Stomach (tissue), 9 donors: ENCODE data around the gene DKK2. TPM values are rescaled to one million over a fixed set of nuclear protein-coding genes. Genes with fewer than 3 reads are reported as not detected.
A peak's percentile ranks its signal among the peaks of the same experiment; 100 is the strongest.

Experiments
- DNase-seq, 2 donors: peaks; one replicate each; pipeline versions ENCODE4 v3.0.0 to v3.0.0-alpha.2; 2013 to 2019
- H3K27ac ChIP-seq, 5 donors: fragments of 200-600 bp in 4 of 5; sonication (generic) in 4 of 5; one replicate each; pipeline ENCODE4 v1.5.1; 2013 to 2019; ENCODE audit warnings: mild to moderate bottlenecking in 1 of 5, moderate library complexity in 1 of 5
- H3K27me3 ChIP-seq, 3 donors: fragments of 200-600 bp; sonication (generic); one replicate each; pipeline ENCODE4 v1.5.1; 2017 to 2019; ENCODE audit warnings: mixed run types in 1 of 3
- H3K36me3 ChIP-seq, 4 donors: fragments of 200-600 bp; sonication (generic); 1 replicate in 3 of 4; 2 replicates in 1 of 4; pipeline ENCODE4 v1.5.1; 2016 to 2019
- H3K4me1 ChIP-seq, 4 donors: fragments of 200-600 bp; sonication (generic); one replicate each; pipeline ENCODE4 v1.5.1; 2016 to 2019
- H3K4me3 ChIP-seq, 4 donors: fragments of 200-600 bp; sonication (generic) in 3 of 4; one replicate each; pipeline ENCODE4 v1.5.1; 2016 to 2019; ENCODE audit warnings: mild to moderate bottlenecking in 1 of 4
- H3K9me3 ChIP-seq, 4 donors: fragments of 200-600 bp; sonication (generic); one replicate each; pipeline ENCODE4 v1.5.1; 2016 to 2019
- EP300 ChIP-seq: sonication (generic); formaldehyde crosslinking; IDR thresholded peaks from one replicate; pipeline ENCODE4 v1.6.1; 2017; ENCODE audit warnings: antibody characterized with exemption
- POLR2A ChIP-seq, 4 donors: fragments of 450-650 bp; IDR thresholded peaks; one replicate each; pipeline ENCODE4 v1.6.1; 2016; ENCODE audit warnings: antibody characterized with exemption in 4 of 4, control low read depth in 2 of 4, mild to moderate bottlenecking in 1 of 4, moderate library complexity in 1 of 4
- POLR2AphosphoS5 ChIP-seq, 3 donors: sonication (generic); formaldehyde crosslinking; IDR thresholded peaks; one replicate each; pipeline ENCODE4 v1.6.1; 2016; ENCODE audit warnings: antibody characterized with exemption in 3 of 3
- WGBS, 5 donors: extraction: QIAGEN DNeasy Blood & Tissue Kit in 3 of 5; methylation state at CpG; one replicate each; pipeline versions ENCODE4 v1.1.5 to v1.1.7; 2013 to 2018; 5-methylcytosine and 5-hydroxymethylcytosine counted together
- intact Hi-C: fragments of 100-400 bp; cut with DNase I; formaldehyde crosslinking; loops from one replicate; pipeline ENCODE4 v1.15.1; 2023; ENCODE audit warnings: low total_unique reads
- polyA plus RNA-seq, 3 donors: library from polyadenylated mRNA; stranded (reverse); fragments of 200-250 nt; gene quantifications; one replicate each; pipeline ENCODE4 v1.2.3, GENCODE V29; 2013
- total RNA-seq, 5 donors: library from RNA; depleted of rRNA; stranded (reverse); fragments of >200 nt; gene quantifications; one replicate each; pipeline versions ENCODE4 v1.1.0 to v1.2.3, GENCODE V29; 2014 to 2016
- TF ChIP-seq, protein P1 (sequence below), 7 experiments: fragments of 450-650 bp in 4 of 7; fragments of 200-600 bp in 3 of 7; sonication (generic) in 3 of 7; IDR thresholded peaks; one replicate each; pipeline ENCODE4 v1.5.1; 2016 to 2019; ENCODE audit warnings: antibody characterized with exemption in 7 of 7, control low read depth in 2 of 7, mild to moderate bottlenecking in 1 of 7
- donor health status: healthy with polysubstance abuse.
- donor health status: Bipolar disorder and iron deficiency.
- donor health status: healthy.

DKK2 gene
- total and polyA plus RNA-seq, 8 donors: 0.05 to 2.6 (median 0.58) TPM; not detected in 5

DNA sequence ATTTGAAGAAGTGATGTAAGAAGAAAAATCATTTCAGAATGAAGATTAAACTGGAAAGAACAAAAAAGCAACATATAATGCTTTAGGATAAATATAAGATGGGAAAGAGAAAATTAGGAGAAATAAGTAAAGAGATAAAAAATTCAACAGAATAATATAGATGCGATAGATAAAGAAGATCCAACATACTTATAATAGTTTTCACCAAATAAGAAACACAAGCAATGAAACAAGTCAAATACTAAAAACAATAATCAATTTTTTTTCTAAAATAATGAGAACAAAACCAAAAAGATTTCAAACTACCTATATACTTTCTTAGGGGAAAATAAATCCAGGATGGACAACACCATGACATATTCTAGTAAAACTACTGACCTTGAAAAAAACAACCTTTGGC, 10.1 kb upstream of the DKK2 start:
- intact Hi-C loops: no loop called here
- Histone ChIP-seq H3K27ac (no peak overlapping the region), H3K36me3 (no peaks in the 10 kb centered on the region), H3K27me3 (no peaks in the 10 kb centered on the region), H3K9me3 (peaks cover 0 to 18% (median 11%) of the 10 kb centered on the region in 4 donors), H3K4me1 (no peaks in the 10 kb centered on the region), H3K4me3 (no peak overlapping the region)
- DNase-seq: no peak
- WGBS, 5 donors: 88 to 100% (median 98%) methylated on average over 1 of the region's 1 CpG
- TF ChIP-seq, protein P1, sequence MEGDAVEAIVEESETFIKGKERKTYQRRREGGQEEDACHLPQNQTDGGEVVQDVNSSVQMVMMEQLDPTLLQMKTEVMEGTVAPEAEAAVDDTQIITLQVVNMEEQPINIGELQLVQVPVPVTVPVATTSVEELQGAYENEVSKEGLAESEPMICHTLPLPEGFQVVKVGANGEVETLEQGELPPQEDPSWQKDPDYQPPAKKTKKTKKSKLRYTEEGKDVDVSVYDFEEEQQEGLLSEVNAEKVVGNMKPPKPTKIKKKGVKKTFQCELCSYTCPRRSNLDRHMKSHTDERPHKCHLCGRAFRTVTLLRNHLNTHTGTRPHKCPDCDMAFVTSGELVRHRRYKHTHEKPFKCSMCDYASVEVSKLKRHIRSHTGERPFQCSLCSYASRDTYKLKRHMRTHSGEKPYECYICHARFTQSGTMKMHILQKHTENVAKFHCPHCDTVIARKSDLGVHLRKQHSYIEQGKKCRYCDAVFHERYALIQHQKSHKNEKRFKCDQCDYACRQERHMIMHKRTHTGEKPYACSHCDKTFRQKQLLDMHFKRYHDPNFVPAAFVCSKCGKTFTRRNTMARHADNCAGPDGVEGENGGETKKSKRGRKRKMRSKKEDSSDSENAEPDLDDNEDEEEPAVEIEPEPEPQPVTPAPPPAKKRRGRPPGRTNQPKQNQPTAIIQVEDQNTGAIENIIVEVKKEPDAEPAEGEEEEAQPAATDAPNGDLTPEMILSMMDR (IDR thresholded peaks at IDR 0.05): no peak
- TF ChIP-seq POLR2A (IDR thresholded peaks at IDR 0.05) (no peak), POLR2AphosphoS5 (IDR thresholded peaks at IDR 0.05) (no peak), EP300 (no peak)

DNA sequence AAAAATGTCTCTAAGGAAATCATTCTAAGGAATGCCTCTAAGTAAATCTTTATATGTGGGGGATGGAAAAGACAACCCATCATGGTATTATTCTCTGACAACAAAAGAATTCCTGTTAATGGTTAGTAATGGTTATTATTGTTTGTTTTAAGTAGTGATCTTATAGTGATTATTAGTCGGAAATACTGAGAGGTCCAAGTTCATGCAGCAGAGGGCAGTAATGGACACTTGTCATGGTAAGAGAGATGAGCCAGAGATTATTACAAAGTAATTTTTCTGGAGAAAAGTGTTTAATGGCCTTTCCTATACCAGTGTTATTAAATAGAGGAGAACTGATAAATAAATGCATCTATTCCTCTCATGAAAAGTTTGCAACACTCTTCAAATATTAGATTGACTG, 8.1 kb upstream of the DKK2 start:
- Histone ChIP-seq H3K4me1 (no peaks in the 10 kb centered on the region), H3K9me3 (peaks cover 0 to 18% (median 11%) of the 10 kb centered on the region in 4 donors), H3K27ac (no peak overlapping the region), H3K27me3 (peaks cover 0 to 16% (median 0%) of the 10 kb centered on the region in 3 donors), H3K4me3 (no peak overlapping the region), H3K36me3 (no peaks in the 10 kb centered on the region)
- intact Hi-C loops: no loop called here
- DNase-seq: no peak
- WGBS, 5 donors: 19 to 45% (median 31%) methylated on average over 1 of the region's 1 CpG
- TF ChIP-seq EP300 (no peak), POLR2A (IDR thresholded peaks at IDR 0.05) (no peak), POLR2AphosphoS5 (IDR thresholded peaks at IDR 0.05) (no peak)
- TF ChIP-seq, protein P1 (IDR thresholded peaks at IDR 0.05): no peak

DNA sequence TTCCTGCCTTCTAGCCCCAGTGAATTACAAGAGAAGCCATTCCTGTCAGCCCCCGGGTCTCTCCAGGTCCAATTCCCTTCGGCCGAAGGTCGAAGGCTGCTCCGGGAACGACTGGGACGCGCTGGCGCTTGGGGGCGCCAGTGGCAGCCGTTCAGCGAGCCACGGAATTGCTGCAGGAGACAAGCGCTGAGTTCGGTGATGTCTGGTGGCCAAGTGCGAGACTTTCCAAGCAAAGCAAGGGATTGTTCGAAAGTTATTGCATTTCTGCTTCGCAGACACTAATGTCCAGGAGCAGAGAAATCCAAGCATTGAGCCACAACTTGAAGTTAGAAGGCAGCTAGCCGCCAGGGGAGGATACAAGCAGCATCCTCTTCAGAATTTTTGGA, 1.1 kb upstream of the DKK2 start:
- H3K27ac ChIP-seq: no peak overlapping the region
- intact Hi-C loops: no loop called here
- H3K4me3 ChIP-seq: peak overlapping the region; percentile 5 to 48 (median 20)
- H3K9me3 ChIP-seq: no peaks in the 10 kb centered on the region
- no peaks in the 10 kb centered on the region for H3K36me3 ChIP-seq
- WGBS, 5 donors: 1 to 9% (median 3%) methylated on average over 6 to 19 of the region's 19 CpGs
- DNase-seq: peak in 1 of 2 donors; percentile 68
- no peak for TF ChIP-seq POLR2A (IDR thresholded peaks at IDR 0.05)
- no peak for TF ChIP-seq EP300
- TF ChIP-seq, protein P1 (IDR thresholded peaks at IDR 0.05): no peak
- TF ChIP-seq POLR2AphosphoS5 (IDR thresholded peaks at IDR 0.05): no peak
- peaks cover 11 to 80% (median 44%) of the 10 kb centered on the region in 3 donors for H3K27me3 ChIP-seq
- peaks cover 21 to 40% (median 32%) of the 10 kb centered on the region in 4 donors for H3K4me1 ChIP-seq

DNA sequence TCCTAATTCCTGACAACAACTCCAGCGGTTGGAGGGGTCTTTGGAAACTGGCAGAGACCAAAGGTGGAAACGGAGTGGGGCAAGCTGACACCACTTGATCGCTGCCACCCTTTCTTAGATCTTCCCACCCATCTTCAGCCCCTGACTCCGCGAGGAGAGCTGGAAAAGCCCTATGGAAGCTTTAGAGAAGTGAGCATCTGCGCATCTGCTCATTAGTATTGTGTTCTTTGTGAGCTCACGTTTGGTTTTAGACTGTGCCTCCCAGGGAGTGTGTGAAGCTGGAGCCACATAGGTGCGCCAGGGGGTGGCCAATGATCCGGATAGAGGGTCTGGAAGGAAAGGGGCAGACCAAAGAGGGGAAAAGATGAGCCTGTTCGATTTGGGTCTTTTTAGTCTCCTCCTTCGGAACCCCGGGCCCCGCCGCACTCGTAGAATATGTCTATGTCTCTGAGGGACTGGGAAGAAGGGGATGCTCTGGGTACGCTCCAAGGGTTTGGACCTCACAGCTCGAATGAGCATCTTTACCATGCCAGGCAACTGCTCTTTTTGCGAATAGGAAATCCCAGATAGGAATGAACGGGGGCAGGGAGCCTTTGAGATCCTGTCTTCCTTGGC, 578 bp upstream of the DKK2 start:
- Histone ChIP-seq H3K4me1 (peaks cover 21 to 40% (median 32%) of the 10 kb centered on the region in 4 donors), H3K27me3 (peaks cover 11 to 82% (median 44%) of the 10 kb centered on the region in 3 donors), H3K27ac (no peak overlapping the region), H3K36me3 (no peaks in the 10 kb centered on the region), H3K4me3 (peak overlapping the region; percentile 35 to 48 (median 40)), H3K9me3 (no peaks in the 10 kb centered on the region)
- 4 to 8% (median 6%) methylated on average over 19 of the region's 19 CpGs for WGBS, 5 donors
- DNase-seq: no peak
- TF ChIP-seq EP300: no peak
- TF ChIP-seq POLR2AphosphoS5 (IDR thresholded peaks at IDR 0.05): no peak
- intact Hi-C loops: no loop called here
